HG03342 (cell line): ENCODE measurements around the gene CORO6.
A peak's percentile ranks its signal among the peaks of the same experiment; 100 is the strongest.

Experiments
- ATAC-seq: cut with Tn5 transposase; IDR thresholded peaks from one replicate; pipeline ENCODE4 v1.9.1; 2021; ENCODE audit warnings: mild to moderate bottlenecking, moderate library complexity; ENCODE audit not compliant: unreplicated experiment

CORO6 gene

GRCh38 chr17:29633886-29634285 is 11.2 kb upstream of the CORO6 start:
- ATAC-seq: no peak

GRCh38 chr17:29630630-29631193 is 8.0 kb upstream of the CORO6 start:
- no peak for ATAC-seq

- no peak for ATAC-seq
These were observed 7.1 kb upstream of the CORO6 start for GRCh38 chr17:29629839-29630238.

GRCh38 chr17:29628644-29629043 is 5.9 kb upstream of the CORO6 start:
- no peak for ATAC-seq

- no peak for ATAC-seq
These were observed 5.2 kb upstream of the CORO6 start for GRCh38 chr17:29627951-29628350.

GRCh38 chr17:29625037-29625750 is 2.5 kb upstream of the CORO6 start:
- ATAC-seq: no peak

- no peak for ATAC-seq
These were observed 1.9 kb upstream of the CORO6 start for GRCh38 chr17:29624586-29624985.

GRCh38 chr17:29623283-29623647 is 553 bp upstream of the CORO6 start:
- no peak for ATAC-seq

GRCh38 chr17:29621751-29622194 is 939 bp downstream of the CORO6 start:
- no peak for ATAC-seq

GRCh38 chr17:29620779-29621500 is 1.8 kb downstream of the CORO6 start:
- ATAC-seq: no peak

- ATAC-seq: no peak
These were observed 2.4 kb downstream of the CORO6 start for GRCh38 chr17:29620271-29620670.

- ATAC-seq: no peak
These were observed 3.5 kb downstream of the CORO6 start for GRCh38 chr17:29619251-29619650.

- ATAC-seq: no peak
These were observed 4.2 kb downstream of the CORO6 start for GRCh38 chr17:29618272-29619065.

- peak; percentile 28 for ATAC-seq
These were observed 5.0 kb downstream of the CORO6 start for GRCh38 chr17:29617481-29618271.

- peak; percentile 49 for ATAC-seq
These were observed 5.6 kb downstream of the CORO6 start for GRCh38 chr17:29617125-29617480.

GRCh38 chr17:29616300-29617048 is 6.2 kb downstream of the CORO6 start:
- no peak for ATAC-seq

GRCh38 chr17:29615492-29616299 is 7.0 kb downstream of the CORO6 start:
- peak; percentile 54 for ATAC-seq

- no peak for ATAC-seq
These were observed 7.7 kb downstream of the CORO6 start for GRCh38 chr17:29615048-29615385.

GRCh38 chr17:29614349-29615047 is 8.2 kb downstream of the CORO6 start:
- no peak for ATAC-seq
